ENCODE measurements around the gene TMEM154.

The TMEM154 gene

DNA sequence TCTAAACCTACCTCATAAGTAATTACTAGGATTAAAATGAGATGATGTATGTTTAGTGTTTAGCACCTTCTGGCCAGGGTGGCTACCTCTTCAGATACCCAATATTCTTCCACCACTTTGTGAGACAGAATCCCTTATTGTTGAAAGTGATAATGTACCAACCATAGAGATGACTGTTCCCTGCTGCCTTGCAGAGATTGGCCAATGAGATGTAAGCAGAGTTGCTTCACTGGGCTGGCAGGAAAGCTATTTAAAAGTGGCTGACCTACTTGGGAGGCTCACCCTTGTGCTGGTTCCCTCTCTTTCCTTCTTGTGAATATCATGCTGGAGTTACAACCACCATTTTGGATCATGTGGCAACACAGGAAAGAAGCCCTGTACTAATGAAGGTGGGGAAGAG is 58.9 kb downstream of the TMEM154 start:
- no peak for DNase-seq

DNA sequence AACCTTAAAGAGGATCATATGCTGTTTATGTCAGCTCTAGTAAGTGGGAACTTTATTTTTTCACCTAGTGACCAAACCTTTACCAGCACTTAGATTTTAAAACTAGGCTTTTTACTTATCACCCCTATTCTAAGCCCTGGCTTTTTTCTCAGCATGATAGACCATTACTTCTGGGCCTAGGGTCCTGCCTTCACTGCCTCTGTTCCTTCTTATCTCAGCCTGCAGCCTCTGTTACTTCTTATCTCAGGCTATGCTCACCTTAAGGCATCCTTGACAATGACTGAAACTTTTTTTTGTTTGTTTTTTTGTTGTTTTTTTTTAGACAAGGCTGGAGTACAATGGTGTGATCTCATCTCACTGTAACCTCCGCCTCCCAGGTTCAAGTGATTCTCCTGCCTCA is 59.6 kb downstream of the TMEM154 start:
- no peak for DNase-seq

DNA sequence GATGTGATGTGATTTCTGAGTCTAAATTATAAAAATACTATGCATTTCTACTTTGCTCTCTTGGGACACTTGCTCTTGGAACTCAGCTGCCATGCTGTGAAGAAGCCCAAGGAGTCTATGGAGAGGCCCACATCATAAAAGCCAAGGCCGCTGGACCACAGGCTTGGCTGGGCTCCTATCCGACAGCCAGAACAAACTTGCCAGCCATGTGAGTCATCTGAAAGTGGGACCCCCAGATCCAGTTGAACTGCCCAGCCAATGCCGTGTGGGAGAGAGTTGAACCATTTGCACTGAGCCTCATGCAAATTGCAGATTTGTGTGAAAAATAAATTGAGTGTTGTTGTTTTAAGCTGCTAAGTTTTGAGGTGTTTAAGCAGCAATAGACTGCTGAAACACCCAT is 60.2 kb downstream of the TMEM154 start:
- no peak for DNase-seq

DNA sequence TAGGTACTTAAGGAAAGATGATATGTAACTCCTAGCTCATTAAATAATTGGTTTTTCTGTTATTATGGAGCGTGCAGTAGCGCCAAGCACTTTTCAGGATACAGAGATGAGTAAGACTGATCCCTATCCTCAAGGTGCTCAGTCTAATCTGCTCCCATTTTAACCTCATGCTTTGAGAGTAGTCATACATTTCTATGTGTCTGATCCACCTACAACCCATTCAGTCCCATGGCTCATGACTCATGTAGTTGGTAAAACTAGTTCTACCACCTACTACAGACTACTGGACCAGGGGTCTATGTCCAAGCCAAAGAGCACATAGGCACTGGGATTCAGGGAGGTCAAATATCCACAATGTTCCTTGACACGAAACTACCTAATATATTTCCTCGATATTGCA is 60.8 kb downstream of the TMEM154 start:
- DNase-seq: no peak

GRCh38 chr4:152616804-152617203 is 63.0 kb downstream of the TMEM154 start:
- DNase-seq: no peak

GRCh38 chr4:152613841-152614721 is 65.7 kb downstream of the TMEM154 start:
- DNase-seq: no peak

DNA sequence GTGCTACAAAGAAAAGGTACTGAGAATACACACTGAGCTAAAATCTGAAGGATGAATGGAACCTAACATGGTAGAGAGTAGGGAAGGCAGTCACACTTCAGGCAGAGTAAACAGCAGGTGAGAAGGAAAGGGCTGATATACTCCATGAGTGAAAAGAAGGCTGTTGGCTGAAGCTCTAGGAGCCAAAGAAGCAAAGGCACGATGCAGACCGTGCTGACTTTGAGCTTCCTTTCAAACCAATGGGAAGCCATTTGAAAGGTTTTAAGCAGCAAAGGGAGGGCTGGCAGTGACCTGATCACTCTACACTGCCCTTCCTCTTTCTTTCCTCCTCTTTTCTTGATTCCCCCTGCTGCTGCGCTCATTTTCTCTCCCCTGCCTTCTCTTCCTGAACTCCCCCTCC is 66.4 kb downstream of the TMEM154 start:
- no peak for DNase-seq

GRCh38 chr4:152610131-152610530 is 69.7 kb downstream of the TMEM154 start:
- no peak for DNase-seq

DNA sequence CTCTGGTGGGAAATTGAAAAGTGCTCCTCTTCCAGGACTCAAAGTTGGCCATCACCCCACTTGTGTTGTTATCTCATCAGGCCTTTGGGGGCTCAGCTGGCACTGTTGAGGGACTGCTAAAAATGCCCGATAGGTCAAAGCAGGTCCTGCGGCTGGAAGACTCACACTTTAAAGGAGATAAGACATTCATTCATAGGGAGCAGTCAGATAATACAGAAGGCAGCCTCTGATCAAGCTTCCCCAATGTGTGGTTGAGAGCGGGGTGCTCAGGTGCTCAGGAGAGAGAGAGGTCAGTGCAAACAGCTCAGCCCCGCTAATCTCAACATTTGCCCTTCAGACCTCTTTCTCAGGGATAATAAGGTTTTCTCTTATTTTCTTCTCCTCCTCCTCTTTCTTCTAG is 70.3 kb downstream of the TMEM154 start:
- no peak for DNase-seq

- no peak for DNase-seq
Observed at GRCh38 chr4:152607178-152607577, 72.6 kb downstream of the TMEM154 start.

DNA sequence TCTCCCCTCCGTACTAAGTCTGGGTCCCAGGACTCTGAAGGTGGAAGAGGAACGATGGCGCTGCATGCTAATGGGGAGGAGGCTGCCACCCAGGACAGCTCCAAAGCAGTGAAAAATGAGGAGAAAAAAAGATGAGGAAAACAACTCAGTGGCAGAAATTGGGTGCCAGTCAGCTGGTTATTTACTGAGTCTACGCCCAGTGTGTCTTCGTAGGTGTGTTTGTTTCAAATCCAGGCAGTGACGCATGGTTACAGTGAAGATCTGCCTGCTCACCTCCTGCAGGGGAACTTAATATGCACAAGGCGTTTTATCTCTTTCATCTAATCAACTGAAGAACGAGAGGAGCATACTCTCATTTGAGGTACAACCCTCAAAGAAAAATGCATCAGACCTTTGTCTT is 73.0 kb downstream of the TMEM154 start:
- no peak for DNase-seq

- peak; percentile 40 for DNase-seq
Observed at GRCh38 chr4:152605641-152606335, 74.0 kb downstream of the TMEM154 start.

GRCh38 chr4:152605031-152605430 is 74.8 kb downstream of the TMEM154 start:
- DNase-seq: no peak

DNA sequence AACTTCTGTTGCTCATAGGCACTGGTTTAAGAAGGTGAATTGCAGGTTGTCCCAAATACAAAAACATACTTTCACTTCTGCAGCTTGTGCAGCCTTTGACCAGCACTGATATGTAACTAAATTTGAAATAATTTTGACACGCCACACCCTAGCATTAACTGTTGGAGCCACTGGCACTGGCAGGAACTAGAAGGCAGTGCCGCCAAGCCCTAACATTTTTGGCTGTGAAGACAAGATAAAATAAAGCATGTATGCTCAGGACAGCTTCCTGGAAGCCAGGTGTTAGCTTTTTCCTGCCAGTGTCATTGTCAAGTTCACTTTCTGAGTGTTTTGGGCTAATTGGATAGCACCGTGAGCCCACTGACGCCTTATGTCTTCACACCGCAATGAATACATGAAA is 78.6 kb downstream of the TMEM154 start:
- DNase-seq: no peak

- no peak for DNase-seq
Observed at GRCh38 chr4:152599636-152600035, 80.2 kb downstream of the TMEM154 start.

- no peak for DNase-seq
Observed at GRCh38 chr4:152599095-152599494, 80.7 kb downstream of the TMEM154 start.

- DNase-seq: no peak
Observed at GRCh38 chr4:152598454-152598853, 81.3 kb downstream of the TMEM154 start.

GRCh38 chr4:152594978-152595925 is 84.5 kb downstream of the TMEM154 start:
- DNase-seq: no peak

GRCh38 chr4:152594057-152594456 is 85.7 kb downstream of the TMEM154 start:
- no peak for DNase-seq

DNA sequence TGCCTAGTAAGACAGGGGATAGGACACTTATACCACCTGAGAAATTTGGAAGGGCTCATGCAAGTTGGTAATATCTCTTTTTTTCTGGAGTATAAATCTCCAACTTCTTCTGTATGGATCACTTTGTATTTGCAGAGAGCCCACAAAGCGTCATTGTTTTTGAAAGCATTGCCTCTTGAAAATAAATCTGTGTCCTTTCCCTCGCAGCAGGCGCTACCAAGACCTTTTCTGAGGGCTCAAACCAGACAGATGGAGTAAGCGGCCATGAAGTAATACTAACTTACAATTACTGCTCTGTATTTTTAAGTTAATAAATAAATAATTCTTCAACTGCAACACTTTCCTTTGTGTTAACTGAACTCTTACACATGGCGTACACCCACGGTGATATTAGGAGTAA is 87.9 kb downstream of the TMEM154 start:
- DNase-seq: no peak

- DNase-seq: peak; percentile 69
Observed at GRCh38 chr4:152591396-152591795, 88.4 kb downstream of the TMEM154 start.

- peak; percentile 35 for DNase-seq
Observed at GRCh38 chr4:152590179-152591031, 89.4 kb downstream of the TMEM154 start.
